Ramos (cell line): ENCODE measurements around the gene TAAR9.

Experiments
- in situ Hi-C: fragments of 300-500 bp; cut with MboI; formaldehyde crosslinking; loops from one replicate; pipeline ENCODE4 v1.14.3; 2022; ENCODE audit warnings: low sequenced_read_pairs; ENCODE audit not compliant: unreplicated experiment

Gene TAAR9

DNA sequence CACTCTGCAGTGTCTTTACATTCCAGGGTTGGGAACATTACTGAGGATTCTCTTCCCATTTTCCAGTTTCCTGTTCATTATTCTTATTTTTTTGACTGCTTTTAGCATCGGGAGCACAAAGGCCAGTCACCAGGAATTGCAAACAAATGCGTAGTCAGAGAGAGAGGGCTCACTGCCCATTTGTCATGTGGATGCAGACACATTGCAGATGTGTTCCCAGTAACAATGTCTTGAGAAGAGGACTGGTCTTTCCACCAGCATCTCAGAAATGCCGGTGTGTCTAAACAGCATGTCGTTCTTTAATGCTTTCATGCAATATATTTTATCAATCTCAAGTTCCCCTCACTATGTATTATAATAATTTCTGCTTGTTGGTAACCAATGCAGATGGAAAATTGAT lies 31.1 kb downstream of the TAAR9 start:
- in situ Hi-C loops: no loop called here

DNA sequence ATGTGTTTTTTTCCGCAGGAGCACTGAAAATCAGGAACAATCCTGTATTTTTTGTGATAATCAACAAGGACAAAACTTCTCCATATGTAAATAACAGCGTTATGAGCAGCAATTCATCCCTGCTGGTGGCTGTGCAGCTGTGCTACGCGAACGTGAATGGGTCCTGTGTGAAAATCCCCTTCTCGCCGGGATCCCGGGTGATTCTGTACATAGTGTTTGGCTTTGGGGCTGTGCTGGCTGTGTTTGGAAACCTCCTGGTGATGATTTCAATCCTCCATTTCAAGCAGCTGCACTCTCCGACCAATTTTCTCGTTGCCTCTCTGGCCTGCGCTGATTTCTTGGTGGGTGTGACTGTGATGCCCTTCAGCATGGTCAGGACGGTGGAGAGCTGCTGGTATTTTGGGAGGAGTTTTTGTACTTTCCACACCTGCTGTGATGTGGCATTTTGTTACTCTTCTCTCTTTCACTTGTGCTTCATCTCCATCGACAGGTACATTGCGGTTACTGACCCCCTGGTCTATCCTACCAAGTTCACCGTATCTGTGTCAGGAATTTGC lies 32.2 kb downstream of the TAAR9 start, which contains the start of gene TAAR6:
TAAR6 (plus strand) TSS at position 102 of the 557 bp plus-strand sequence; CDS start at position 102, 0 bp downstream.
- in situ Hi-C loops: no loop called here

GRCh38 chr6:132571774-132572173 lies 33.7 kb downstream of the TAAR9 start:
- in situ Hi-C loops: no loop called here

DNA sequence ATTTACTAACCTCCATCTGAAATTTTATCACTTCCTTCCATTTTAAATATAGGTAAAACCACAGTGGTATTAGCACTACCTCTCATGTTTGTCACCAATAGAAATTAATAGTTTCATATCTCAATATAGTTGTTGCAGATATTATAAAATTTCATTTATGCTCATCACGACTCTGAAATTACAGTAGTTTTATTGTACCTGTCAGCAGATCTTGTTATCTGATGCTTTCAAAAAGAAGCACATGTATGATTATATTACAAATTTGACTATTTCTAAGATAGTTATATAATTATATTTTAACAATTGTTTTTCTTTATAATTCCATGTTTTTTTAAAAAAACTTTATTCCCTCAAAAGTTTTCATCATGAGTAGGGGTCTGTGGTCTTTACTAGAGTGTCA lies 46.6 kb downstream of the TAAR9 start:
- in situ Hi-C loops: no loop called here

DNA sequence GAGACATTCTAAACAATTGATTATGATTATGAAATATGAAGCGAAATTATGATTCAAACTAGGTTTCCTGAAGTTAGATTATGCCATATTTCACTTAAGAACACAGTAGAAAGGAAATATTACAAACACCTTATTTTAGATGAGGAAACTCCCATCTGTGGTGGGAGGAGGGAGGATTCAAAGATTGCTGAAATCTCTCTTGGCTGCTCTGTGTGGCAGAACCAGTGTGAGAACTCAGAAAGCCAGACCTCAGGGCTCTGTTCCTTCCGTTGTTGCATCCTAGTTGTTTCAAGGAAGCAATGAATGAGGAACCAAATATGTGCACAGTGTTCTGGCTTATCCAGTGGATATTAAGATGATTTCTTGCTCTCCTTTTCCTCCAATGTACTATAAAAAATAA lies 49.3 kb downstream of the TAAR9 start:
- in situ Hi-C loops: no loop called here
